PC-3 (cell line): ENCODE measurements around the gene KRT35. TPM values are rescaled to one million over a fixed set of nuclear protein-coding genes. Genes with fewer than 3 reads are reported as not detected.
A peak's percentile ranks its signal among the peaks of the same experiment; 100 is the strongest.

Experiments
- ATAC-seq: fragments of 200-7000 bp; cut with Tn5 transposase; 2 replicates; pipeline ENCODE4 v1.9.1; 2020; ENCODE audit warnings: mild to moderate bottlenecking, moderate library complexity
- BruUV-seq: library from RNA; stranded (reverse); fragments of 400-500 nt; replicated peaks from 2 replicates; lab custom pipeline; 2021; lab: Mats Ljungman, UMichigan
- CTCF ChIA-PET: fragments of 300-600 bp; sonication (Branson Sonifier 250); formaldehyde crosslinking; loops from one replicate; lab custom pipeline; 2022; ENCODE audit warnings: antibody characterized with exemption; lab: Charles Lee
- POLR2A ChIA-PET: fragments of 300-600 bp; sonication (Branson Sonifier 250); formaldehyde crosslinking; loops from one replicate; lab custom pipeline; 2022; ENCODE audit warnings: antibody characterized with exemption; ENCODE audit not compliant: unreplicated experiment; lab: Charles Lee
- DNase-seq: peaks from one replicate; pipeline ENCODE4 v3.0.0-alpha.2; 2015
- H2AFZ ChIP-seq: fragments of 300-600 bp; sonication (generic); 2 replicates; pipeline ENCODE4 v1.6.0; 2016; ENCODE audit warnings: antibody characterized with exemption, low read length
- H3F3A ChIP-seq: fragments of 300-600 bp; sonication (generic); one replicate; pipeline ENCODE4 v1.6.0; 2017; ENCODE audit warnings: antibody characterized with exemption, low read length, control low read depth, mild to moderate bottlenecking; ENCODE audit not compliant: unreplicated experiment
- H3K27ac ChIP-seq: fragments of 300-600 bp; sonication (generic); 2 replicates; pipeline ENCODE4 v1.5.1; 2016; ENCODE audit warnings: mild to moderate bottlenecking, low read length
- H3K27me3 ChIP-seq: fragments of 300-600 bp; sonication (generic); 2 replicates; pipeline ENCODE4 v1.6.1; 2016; ENCODE audit warnings: low read length, mixed read lengths
- H3K36me3 ChIP-seq: fragments of 300-600 bp; sonication (generic); 2 replicates; pipeline ENCODE4 v1.6.1; 2016; ENCODE audit warnings: low read depth, mixed run types, low read length, mixed read lengths
- H3K4me1 ChIP-seq: fragments of 300-600 bp; sonication (generic); 2 replicates; pipeline ENCODE4 v1.5.1; 2016; ENCODE audit warnings: low read length; ENCODE audit not compliant: insufficient read depth
- H3K4me2 ChIP-seq: fragments of 300-600 bp; sonication (generic); 2 replicates; pipeline ENCODE4 v1.6.0; 2016; ENCODE audit warnings: low read length
- H3K4me3 ChIP-seq: fragments of 300-600 bp; sonication (generic); 2 replicates; pipeline ENCODE4 v1.5.1; 2016; ENCODE audit warnings: mild to moderate bottlenecking, low read length, mixed read lengths
- H3K79me2 ChIP-seq: fragments of 300-600 bp; sonication (generic); 2 replicates; pipeline ENCODE4 v1.6.1; 2017; ENCODE audit warnings: low read length, mixed read lengths
- H3K9ac ChIP-seq: fragments of 300-600 bp; sonication (generic); 2 replicates; pipeline ENCODE4 v1.6.0; 2016; ENCODE audit warnings: mild to moderate bottlenecking, low read length
- H3K9me2 ChIP-seq: fragments of 300-600 bp; sonication (generic); replicated peaks from 2 replicates; pipeline ENCODE4 v1.6.1; 2016; ENCODE audit warnings: mixed run types, low read length, mixed read lengths
- H3K9me3 ChIP-seq: fragments of 300-600 bp; sonication (generic); 2 replicates; pipeline ENCODE4 v1.6.1; 2016; ENCODE audit warnings: low read length, mixed read lengths
- H4K20me1 ChIP-seq: fragments of 300-600 bp; sonication (generic); 2 replicates; pipeline ENCODE4 v1.6.1; 2016; ENCODE audit warnings: low read length, mixed read lengths
- EZH2 ChIP-seq: fragments of 300-600 bp; sonication (generic); IDR thresholded peaks from one replicate; pipeline ENCODE4 v1.6.1; 2017; ENCODE audit warnings: antibody characterized with exemption, mild to moderate bottlenecking, low read length; ENCODE audit not compliant: unreplicated experiment
- EZH2phosphoT487 ChIP-seq: fragments of 300-600 bp; sonication (generic); IDR thresholded peaks from 2 replicates; pipeline ENCODE4 v1.6.1; 2018; ENCODE audit warnings: mild to moderate bottlenecking, antibody characterized with exemption, low read length, borderline replicate concordance
- intact Hi-C: fragments of 100-400 bp; cut with micrococcal nuclease; formaldehyde crosslinking; loops from 2 replicates; pipeline ENCODE4 v1.9.0; 2023
- total RNA-seq: library from RNA; depleted of rRNA; stranded (reverse); fragments of >200 nt; gene quantifications from 2 replicates; pipeline ENCODE4 v1.2.3, GENCODE V29; 2014
- TF ChIP-seq, protein P1 (sequence below): fragments of 300-600 bp; sonication (generic); conservative IDR thresholded peaks from 2 replicates; pipeline ENCODE4 v1.5.1; 2017; ENCODE audit warnings: antibody characterized with exemption, low read depth, mild to moderate bottlenecking, low read length

KRT35 gene
- total RNA-seq, 1 experiment from 2014 or later = not detected

DNA sequence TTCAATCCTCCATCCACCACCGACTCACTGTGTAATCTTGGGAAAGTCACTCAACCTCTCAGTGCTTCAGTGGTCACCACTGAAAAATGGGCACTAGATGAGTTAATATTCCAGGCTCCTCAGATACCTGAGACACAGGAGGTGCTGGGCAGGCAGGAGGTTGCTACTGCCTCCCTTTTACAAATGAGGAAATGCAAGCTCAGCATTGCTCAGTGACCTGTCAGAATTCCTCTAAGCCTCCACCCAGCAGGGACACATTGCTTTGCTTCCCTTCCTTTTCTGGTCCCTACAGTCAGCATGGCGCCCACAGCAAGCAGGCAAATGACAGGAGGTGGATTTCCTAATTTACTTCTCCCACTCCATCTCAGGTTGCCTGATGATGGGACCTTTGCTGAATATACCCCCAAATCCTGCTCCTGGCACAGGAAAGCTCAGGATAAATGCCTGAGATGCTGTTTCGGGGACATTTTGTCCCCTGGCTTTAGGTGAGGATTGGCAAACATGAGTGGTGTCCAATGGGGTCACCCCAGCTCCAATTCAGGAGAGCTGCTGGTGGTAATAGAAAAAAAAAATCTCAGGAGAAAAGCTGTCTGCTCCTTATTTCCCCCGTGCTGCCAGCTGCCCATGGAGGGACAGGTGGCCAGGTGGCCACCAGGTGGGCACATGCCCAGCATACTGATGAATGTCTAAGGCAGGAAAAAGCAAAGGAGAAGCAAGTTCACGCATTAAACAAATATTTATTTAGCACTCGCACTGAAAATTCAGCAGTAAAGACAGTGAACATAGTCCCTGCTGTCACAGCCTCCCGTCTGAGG lies 29.5 kb upstream of the KRT35 start:
- Histone ChIP-seq H3K4me2 (peak overlapping the region; percentile 32; the same call in 1 of the 2 replicates), H2AFZ (no peak overlapping the region), H3K9ac (no peak overlapping the region), H3K27me3 (no peaks in the 10 kb centered on the region), H4K20me1 (no peaks in the 10 kb centered on the region), H3F3A (no peaks in the 10 kb centered on the region), H3K4me1 (peaks cover 13% of the 10 kb centered on the region), H3K27ac (no peak overlapping the region), H3K4me3 (no peak overlapping the region), H3K9me2 (no peaks in the 10 kb centered on the region), H3K79me2 (no peaks in the 10 kb centered on the region), H3K36me3 (no peaks in the 10 kb centered on the region), H3K9me3 (no peaks in the 10 kb centered on the region)
- intact Hi-C loops = loop anchor here (10.0 kb wide), 1 partner anchor 706 kb away; no protein-coding TSS in a partner anchor
- peak; percentile 15; the same call in 1 of the 2 replicates for ATAC-seq
- TF ChIP-seq, protein P1, sequence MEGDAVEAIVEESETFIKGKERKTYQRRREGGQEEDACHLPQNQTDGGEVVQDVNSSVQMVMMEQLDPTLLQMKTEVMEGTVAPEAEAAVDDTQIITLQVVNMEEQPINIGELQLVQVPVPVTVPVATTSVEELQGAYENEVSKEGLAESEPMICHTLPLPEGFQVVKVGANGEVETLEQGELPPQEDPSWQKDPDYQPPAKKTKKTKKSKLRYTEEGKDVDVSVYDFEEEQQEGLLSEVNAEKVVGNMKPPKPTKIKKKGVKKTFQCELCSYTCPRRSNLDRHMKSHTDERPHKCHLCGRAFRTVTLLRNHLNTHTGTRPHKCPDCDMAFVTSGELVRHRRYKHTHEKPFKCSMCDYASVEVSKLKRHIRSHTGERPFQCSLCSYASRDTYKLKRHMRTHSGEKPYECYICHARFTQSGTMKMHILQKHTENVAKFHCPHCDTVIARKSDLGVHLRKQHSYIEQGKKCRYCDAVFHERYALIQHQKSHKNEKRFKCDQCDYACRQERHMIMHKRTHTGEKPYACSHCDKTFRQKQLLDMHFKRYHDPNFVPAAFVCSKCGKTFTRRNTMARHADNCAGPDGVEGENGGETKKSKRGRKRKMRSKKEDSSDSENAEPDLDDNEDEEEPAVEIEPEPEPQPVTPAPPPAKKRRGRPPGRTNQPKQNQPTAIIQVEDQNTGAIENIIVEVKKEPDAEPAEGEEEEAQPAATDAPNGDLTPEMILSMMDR = no peak
- no peak for TF ChIP-seq EZH2
- TF ChIP-seq EZH2phosphoT487 = no peak
- CTCF ChIA-PET = interaction anchor here (0.6 kb wide), 1 partner anchor 20 kb away, joined by 3 read pairs; no protein-coding TSS in a partner anchor
- POLR2A ChIA-PET = interaction anchor here (0.7 kb wide), 1 partner anchor 253 kb away, joined by 3 read pairs; no protein-coding TSS in a partner anchor
- no peak for DNase-seq
- BruUV-seq = no TSS peak

- no peaks in the 10 kb centered on the region for H3K9me2 ChIP-seq
- no peak overlapping the region for H3K9ac ChIP-seq
- no peaks in the 10 kb centered on the region for H3K9me3 ChIP-seq
- no peak overlapping the region for H3K4me3 ChIP-seq
- TF ChIP-seq EZH2phosphoT487 (no peak), EZH2 (no peak)
- TF ChIP-seq, protein P1 = no peak
- intact Hi-C loops = no loop called here
- peaks cover 13% of the 10 kb centered on the region for H3K4me1 ChIP-seq
- H4K20me1 ChIP-seq = no peaks in the 10 kb centered on the region
- no peak overlapping the region for H3K4me2 ChIP-seq
- H3K27ac ChIP-seq = no peak overlapping the region
- H2AFZ ChIP-seq = no peak overlapping the region
- H3F3A ChIP-seq = no peaks in the 10 kb centered on the region
- DNase-seq (no peak), ATAC-seq (no peak)
- ChIA-PET CTCF (no interaction called here), POLR2A (no interaction called here)
- no TSS peak for BruUV-seq
- no peaks in the 10 kb centered on the region for H3K36me3 ChIP-seq
- H3K79me2 ChIP-seq = no peaks in the 10 kb centered on the region
- no peaks in the 10 kb centered on the region for H3K27me3 ChIP-seq
Observed at GRCh38 chr17:41507315-41507880, 26.4 kb upstream of the KRT35 start.
